ENCODE data around the gene KCNK3. TPM values are rescaled to one million over a fixed set of nuclear protein-coding genes. Genes with fewer than 3 reads are reported as not detected.

The KCNK3 gene
- polyA plus RNA-seq, 1 of the 3 experiments (the other 2 are of a cell fraction) = 0.16 TPM

DNA sequence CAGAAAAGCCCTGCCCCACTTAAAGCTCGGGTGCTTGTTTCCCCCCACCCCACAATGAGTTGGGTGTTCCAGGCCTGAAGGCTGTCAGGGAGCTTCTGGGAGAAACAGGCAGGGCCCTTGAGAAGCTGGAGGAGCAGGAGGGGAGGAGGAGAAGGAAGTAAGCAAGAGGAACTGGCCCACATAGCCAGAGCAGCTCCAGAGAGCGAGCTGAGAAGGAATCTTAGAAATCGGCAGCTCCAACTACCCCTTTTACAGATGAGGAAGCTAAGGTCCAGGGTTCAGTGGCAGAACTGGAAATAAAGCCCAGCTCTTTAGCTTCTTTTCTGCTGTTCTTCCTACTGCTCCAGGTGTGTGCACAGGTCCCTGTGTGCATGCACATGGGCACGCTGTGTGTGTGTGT is 12.7 kb upstream of the KCNK3 start:
- POLR2A ChIA-PET = interaction anchor here (0.7 kb wide), 1 partner anchor 25 kb away, joined by 4 read pairs; no protein-coding TSS in a partner anchor
- Histone ChIP-seq H3K4me1 (ENCODE audit: control insufficient read depth in 1 of 2, insufficient read depth in 2 of 2, low read depth in 1 of 2, low read length in 1 of 2) (peaks cover 0 to 31% of the 10 kb centered on the region in 2 experiments; a peak in 2 of 4 replicates), H3K36me3 (replicated peaks in 1 of 2; ENCODE audit: control insufficient read depth in 1 of 2, insufficient read depth in 2 of 2, low read length in 1 of 2) (no peaks in the 10 kb centered on the region), H3K9me2 (no peaks in the 10 kb centered on the region), H4K20me1 (ENCODE audit: insufficient read depth) (no peaks in the 10 kb centered on the region), H3K27me3 (ENCODE audit: insufficient read depth) (peaks cover 56% of the 10 kb centered on the region), H2AFZ (ENCODE audit: low read depth) (no peak overlapping the region), H3K79me2 (ENCODE audit: insufficient read depth) (no peaks in the 10 kb centered on the region), H3K9me3 (no peaks in the 10 kb centered on the region), H3F3A (replicated peaks; ENCODE audit: insufficient read depth) (no peaks in the 10 kb centered on the region), H3K9ac (no peak overlapping the region), H3K27ac (ENCODE audit: low read depth in 2 of 2, low read length in 1 of 2) (no peak overlapping the region), H3K4me2 (no peak overlapping the region), H3K4me3 (ENCODE audit: low read depth in 2 of 2, low read length in 1 of 2) (no peak overlapping the region)
- 43% methylated on average over 4 of the region's 4 CpGs for WGBS (ENCODE audit: low lambda C conversion rate)
- CTCF ChIA-PET = interaction anchor here (0.8 to 4.4 kb wide), 5 partner anchors 8 to 74 kb away, joined by 3 to 32 read pairs (median 5); no protein-coding TSS in a partner anchor
- DNase-seq = no peak
- TF ChIP-seq FOXM1 (IDR thresholded peaks at IDR 0.05; ENCODE audit: low read depth) (no peak), RFX5 (IDR thresholded peaks at IDR 0.05; ENCODE audit: low read length) (no peak), USF2 (IDR thresholded peaks at IDR 0.05; ENCODE audit: borderline replicate concordance, low read depth, low read length) (no peak), EZH2phosphoT487 (IDR thresholded peaks at IDR 0.05; ENCODE audit: borderline replicate concordance, low read depth) (no peak), REST (IDR thresholded peaks at IDR 0.05; ENCODE audit: low read depth, low read length) (no peak), MXI1 (IDR thresholded peaks at IDR 0.05; ENCODE audit: low read depth, low read length) (no peak), ELF1 (IDR thresholded peaks at IDR 0.05) (no peak), POLR2AphosphoS5 (IDR thresholded peaks at IDR 0.05; ENCODE audit: low read depth, low read length) (no peak), CTCF (IDR thresholded peaks at IDR 0.05) (no peak), SMC3 (IDR thresholded peaks at IDR 0.05; ENCODE audit: low read depth, low read length) (no peak), CHD2 (IDR thresholded peaks at IDR 0.05; ENCODE audit: low read length, partially characterized antibody) (no peak), TEAD4 (IDR thresholded peaks at IDR 0.05; ENCODE audit: borderline replicate concordance, insufficient read depth) (no peak), NFIC (IDR thresholded peaks at IDR 0.05; ENCODE audit: borderline replicate concordance) (no peak), MEF2A (IDR thresholded peaks at IDR 0.05; ENCODE audit: borderline replicate concordance, low read depth) (no peak), TAF1 (IDR thresholded peaks at IDR 0.05; ENCODE audit: borderline replicate concordance, low read depth, low read length) (no peak), RCOR1 (IDR thresholded peaks at IDR 0.05; ENCODE audit: low read length) (no peak), FOSL2 (IDR thresholded peaks at IDR 0.05; ENCODE audit: borderline replicate concordance, low read depth) (no peak), GABPA (IDR thresholded peaks at IDR 0.05; ENCODE audit: low read depth) (no peak), RAD21 (IDR thresholded peaks at IDR 0.05; ENCODE audit: low read length) (no peak)
- TF ChIP-seq, protein P1, sequence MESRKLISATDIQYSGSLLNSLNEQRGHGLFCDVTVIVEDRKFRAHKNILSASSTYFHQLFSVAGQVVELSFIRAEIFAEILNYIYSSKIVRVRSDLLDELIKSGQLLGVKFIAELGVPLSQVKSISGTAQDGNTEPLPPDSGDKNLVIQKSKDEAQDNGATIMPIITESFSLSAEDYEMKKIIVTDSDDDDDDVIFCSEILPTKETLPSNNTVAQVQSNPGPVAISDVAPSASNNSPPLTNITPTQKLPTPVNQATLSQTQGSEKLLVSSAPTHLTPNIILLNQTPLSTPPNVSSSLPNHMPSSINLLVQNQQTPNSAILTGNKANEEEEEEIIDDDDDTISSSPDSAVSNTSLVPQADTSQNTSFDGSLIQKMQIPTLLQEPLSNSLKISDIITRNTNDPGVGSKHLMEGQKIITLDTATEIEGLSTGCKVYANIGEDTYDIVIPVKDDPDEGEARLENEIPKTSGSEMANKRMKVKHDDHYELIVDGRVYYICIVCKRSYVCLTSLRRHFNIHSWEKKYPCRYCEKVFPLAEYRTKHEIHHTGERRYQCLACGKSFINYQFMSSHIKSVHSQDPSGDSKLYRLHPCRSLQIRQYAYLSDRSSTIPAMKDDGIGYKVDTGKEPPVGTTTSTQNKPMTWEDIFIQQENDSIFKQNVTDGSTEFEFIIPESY (IDR thresholded peaks at IDR 0.05; ENCODE audit: borderline replicate concordance, low read depth) = no peak

All from SK-N-SH (cell line).